GM23248 (cell line): ENCODE results near the gene LILRA5. TPM values are rescaled to one million over a fixed set of nuclear protein-coding genes. Genes with fewer than 3 reads are reported as not detected.

Experiments used
- DNase-seq: peaks from one replicate; pipeline ENCODE4 v3.0.0-alpha.2; 2015
- H2AFZ ChIP-seq: fragments of 200-600 bp; sonication (generic); 2 replicates; pipeline ENCODE4 v1.6.1; 2016; ENCODE audit warnings: antibody characterized with exemption
- H3F3A ChIP-seq: fragments of 200-600 bp; sonication (generic); 2 replicates; pipeline ENCODE4 v1.6.1; 2016; ENCODE audit warnings: mild to moderate bottlenecking, antibody characterized with exemption, mixed run types; ENCODE audit not compliant: insufficient read depth
- H3K27ac ChIP-seq: fragments of 200-600 bp; sonication (generic); 2 replicates; pipeline ENCODE4 v1.5.1; 2016; ENCODE audit warnings: mild to moderate bottlenecking
- H3K27me3 ChIP-seq: fragments of 200-600 bp; sonication (generic); replicated peaks from 2 replicates; pipeline ENCODE4 v1.6.1; 2016; ENCODE audit warnings: mild to moderate bottlenecking; ENCODE audit not compliant: insufficient read depth
- H3K36me3 ChIP-seq: fragments of 200-600 bp; sonication (generic); 2 replicates; pipeline ENCODE4 v1.6.1; 2016; ENCODE audit warnings: low read depth, mild to moderate bottlenecking
- H3K4me1 ChIP-seq: fragments of 200-600 bp; sonication (generic); 2 replicates; pipeline ENCODE4 v1.6.1; 2016; ENCODE audit warnings: mild to moderate bottlenecking; ENCODE audit not compliant: insufficient read depth
- H3K4me2 ChIP-seq: fragments of 200-600 bp; sonication (generic); one replicate; pipeline ENCODE4 v1.6.1; 2016; ENCODE audit warnings: mild to moderate bottlenecking; ENCODE audit not compliant: unreplicated experiment
- H3K4me3 ChIP-seq: fragments of 200-600 bp; sonication (generic); 2 replicates; pipeline ENCODE4 v1.5.1; 2016; ENCODE audit warnings: mild to moderate bottlenecking
- H3K79me2 ChIP-seq: fragments of 200-600 bp; sonication (generic); 2 replicates; pipeline ENCODE4 v1.6.1; 2016; ENCODE audit warnings: mild to moderate bottlenecking; ENCODE audit not compliant: insufficient read depth
- H3K9ac ChIP-seq: fragments of 200-600 bp; sonication (generic); 2 replicates; pipeline ENCODE4 v1.6.1; 2016; ENCODE audit warnings: mild to moderate bottlenecking
- H3K9me2 ChIP-seq: fragments of 200-600 bp; sonication (generic); 2 replicates; pipeline ENCODE4 v1.6.1; 2016; ENCODE audit warnings: mixed run types, mild to moderate bottlenecking, moderate library complexity; ENCODE audit not compliant: insufficient read depth
- H3K9me3 ChIP-seq: fragments of 200-600 bp; sonication (generic); one replicate; pipeline ENCODE4 v1.6.1; 2017; ENCODE audit warnings: low read depth
- H4K20me1 ChIP-seq: fragments of 200-600 bp; sonication (generic); 2 replicates; pipeline ENCODE4 v1.6.0; 2016; ENCODE audit not compliant: insufficient read depth
- EZH2 ChIP-seq: fragments of 200-600 bp; sonication (generic); IDR thresholded peaks from 2 replicates; pipeline ENCODE4 v1.6.1; 2018; ENCODE audit warnings: antibody characterized with exemption, mild to moderate bottlenecking; ENCODE audit not compliant: insufficient read depth, poor library complexity, severe bottlenecking
- EZH2phosphoT487 ChIP-seq: fragments of 200-600 bp; sonication (generic); IDR thresholded peaks from 2 replicates; pipeline ENCODE4 v1.6.1; 2018; ENCODE audit warnings: antibody characterized with exemption, moderate library complexity, mild to moderate bottlenecking, low read depth; ENCODE audit not compliant: insufficient read depth
- WGBS, 2 experiments: methylation state at CpG; one replicate each; pipeline ENCODE4 v1.1.6; 2015 to 2017; ENCODE audit warnings: low lambda C conversion rate in 2 of 2, low coverage in 1 of 2; ENCODE audit errors: missing lambda C conversion rate in 2 of 2; 5-methylcytosine and 5-hydroxymethylcytosine counted together
- in situ Hi-C: fragments of 300-500 bp; cut with MboI; formaldehyde crosslinking; loops from 2 replicates; pipeline ENCODE4 v1.15.0; 2020
- polyA plus RNA-seq: library from polyadenylated mRNA; unstranded; fragments of >200 nt; fragmentation: Nextera tagmentation; extraction: Ambion mirVana; gene quantifications from 2 replicates; pipeline ENCODE4 v1.2.1, GENCODE V29; 2016
- total RNA-seq: library from RNA; depleted of rRNA; stranded (reverse); fragments of >200 nt; shearing (Covaris generic); gene quantifications from 2 replicates; pipeline ENCODE4 v1.2.3, GENCODE V29; 2014

Gene LILRA5
- total and polyA plus RNA-seq, 2 experiments from 2014 or later = not detected

GRCh38 chr19:54339646-54340358 lies 26.8 kb upstream of the LILRA5 start:
- no peak overlapping the region for H3K4me2 ChIP-seq
- H3K9me2 ChIP-seq = no peaks in the 10 kb centered on the region
- no peaks in the 10 kb centered on the region for H3K79me2 ChIP-seq
- no peak overlapping the region for H3K4me3 ChIP-seq
- no peak overlapping the region for H3K9ac ChIP-seq
- DNase-seq = no peak
- H4K20me1 ChIP-seq = no peaks in the 10 kb centered on the region
- TF ChIP-seq EZH2 (no peak), EZH2phosphoT487 (no peak)
- 26 to 28% methylated on average over 8 to 9 of the region's 9 CpGs for WGBS, 2 experiments
- H3K4me1 ChIP-seq = no peaks in the 10 kb centered on the region
- in situ Hi-C loops = no loop called here
- no peaks in the 10 kb centered on the region for H3K36me3 ChIP-seq
- H3K9me3 ChIP-seq = no peaks in the 10 kb centered on the region
- H2AFZ ChIP-seq = no peak overlapping the region
- H3F3A ChIP-seq = no peaks in the 10 kb centered on the region
- H3K27ac ChIP-seq = no peak overlapping the region
- 0 out of 2 replicates have a peak, but pooled peaks cover 3% of the 10 kb centered on the region for H3K27me3 ChIP-seq

- no peak overlapping the region for H3K4me3 ChIP-seq
- in situ Hi-C loops = no loop called here
- H3K9me2 ChIP-seq = no peaks in the 10 kb centered on the region
- no peak for DNase-seq
- no peak overlapping the region for H3K27ac ChIP-seq
- H3K9ac ChIP-seq = no peak overlapping the region
- no peaks in the 10 kb centered on the region for H3K9me3 ChIP-seq
- no peaks in the 10 kb centered on the region for H4K20me1 ChIP-seq
- no peak for TF ChIP-seq EZH2phosphoT487
- TF ChIP-seq EZH2 = no peak
- WGBS, 2 experiments = 14 to 17% methylated on average over 6 of the region's 6 CpGs
- no peaks in the 10 kb centered on the region for H3K79me2 ChIP-seq
- H3K36me3 ChIP-seq = no peaks in the 10 kb centered on the region
- 0 out of 2 replicates have a peak, but pooled peaks cover 3% of the 10 kb centered on the region for H3K27me3 ChIP-seq
- H2AFZ ChIP-seq = no peak overlapping the region
- H3F3A ChIP-seq = no peaks in the 10 kb centered on the region
- H3K4me2 ChIP-seq = no peak overlapping the region
- H3K4me1 ChIP-seq = no peaks in the 10 kb centered on the region
Observed at GRCh38 chr19:54338521-54338920, 25.6 kb upstream of the LILRA5 start.

- 43 to 49% methylated on average over 9 of the region's 9 CpGs for WGBS, 2 experiments
- no peaks in the 10 kb centered on the region for H3K4me1 ChIP-seq
- H3K4me3 ChIP-seq = no peak overlapping the region
- H3F3A ChIP-seq = no peaks in the 10 kb centered on the region
- in situ Hi-C loops = no loop called here
- no peaks in the 10 kb centered on the region for H4K20me1 ChIP-seq
- no peaks in the 10 kb centered on the region for H3K79me2 ChIP-seq
- H3K9me2 ChIP-seq = no peaks in the 10 kb centered on the region
- no peak for DNase-seq
- no peak overlapping the region for H3K9ac ChIP-seq
- no peak for TF ChIP-seq EZH2phosphoT487
- no peak for TF ChIP-seq EZH2
- H3K9me3 ChIP-seq = no peaks in the 10 kb centered on the region
- H3K27ac ChIP-seq = no peak overlapping the region
- no peak overlapping the region for H2AFZ ChIP-seq
- no peaks in the 10 kb centered on the region for H3K36me3 ChIP-seq
- no peak overlapping the region for H3K4me2 ChIP-seq
- H3K27me3 ChIP-seq = no peaks in the 10 kb centered on the region; the same call in 1 of the 2 replicates
Observed at GRCh38 chr19:54337858-54338230, 24.9 kb upstream of the LILRA5 start.

- Histone ChIP-seq H3K4me2 (no peak overlapping the region), H3F3A (no peaks in the 10 kb centered on the region), H3K36me3 (no peaks in the 10 kb centered on the region), H4K20me1 (no peaks in the 10 kb centered on the region), H3K27me3 (no peaks in the 10 kb centered on the region; the same call in 1 of the 2 replicates), H3K9ac (no peak overlapping the region), H2AFZ (no peak overlapping the region), H3K4me1 (no peaks in the 10 kb centered on the region), H3K9me3 (no peaks in the 10 kb centered on the region), H3K79me2 (no peaks in the 10 kb centered on the region), H3K4me3 (no peak overlapping the region), H3K9me2 (no peaks in the 10 kb centered on the region), H3K27ac (no peak overlapping the region)
- TF ChIP-seq EZH2 = no peak
- TF ChIP-seq EZH2phosphoT487 = no peak
- WGBS, 2 experiments = 26 to 32% methylated on average over 30 to 34 of the region's 34 CpGs
- no peak for DNase-seq
- in situ Hi-C loops = no loop called here
Observed at GRCh38 chr19:54336893-54337857, 24.2 kb upstream of the LILRA5 start.
